Measurements from ENCODE around the gene LRRN3.

DNA sequence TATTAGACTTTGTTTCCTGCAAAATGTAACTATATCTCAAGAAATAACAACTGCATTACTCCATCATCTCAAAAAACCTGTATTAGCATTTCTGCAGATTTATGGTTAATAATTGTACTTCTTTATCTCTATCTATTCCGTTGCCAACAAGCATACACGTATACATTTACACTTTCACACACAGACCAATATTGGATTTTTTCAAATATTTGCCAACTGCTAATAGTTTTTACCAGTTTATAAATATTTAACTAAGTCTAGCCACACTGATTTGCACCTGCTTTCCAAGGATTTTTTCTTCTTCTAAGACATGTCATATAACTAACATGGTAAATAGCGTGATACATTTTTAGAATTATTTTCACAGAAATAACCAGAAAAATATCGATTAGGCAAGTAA lies 12.2 kb downstream of the LRRN3 start:
- TF ChIP-seq POLR2A (IDR thresholded peaks at IDR 0.05) = no peak
- TF ChIP-seq, protein P1, sequence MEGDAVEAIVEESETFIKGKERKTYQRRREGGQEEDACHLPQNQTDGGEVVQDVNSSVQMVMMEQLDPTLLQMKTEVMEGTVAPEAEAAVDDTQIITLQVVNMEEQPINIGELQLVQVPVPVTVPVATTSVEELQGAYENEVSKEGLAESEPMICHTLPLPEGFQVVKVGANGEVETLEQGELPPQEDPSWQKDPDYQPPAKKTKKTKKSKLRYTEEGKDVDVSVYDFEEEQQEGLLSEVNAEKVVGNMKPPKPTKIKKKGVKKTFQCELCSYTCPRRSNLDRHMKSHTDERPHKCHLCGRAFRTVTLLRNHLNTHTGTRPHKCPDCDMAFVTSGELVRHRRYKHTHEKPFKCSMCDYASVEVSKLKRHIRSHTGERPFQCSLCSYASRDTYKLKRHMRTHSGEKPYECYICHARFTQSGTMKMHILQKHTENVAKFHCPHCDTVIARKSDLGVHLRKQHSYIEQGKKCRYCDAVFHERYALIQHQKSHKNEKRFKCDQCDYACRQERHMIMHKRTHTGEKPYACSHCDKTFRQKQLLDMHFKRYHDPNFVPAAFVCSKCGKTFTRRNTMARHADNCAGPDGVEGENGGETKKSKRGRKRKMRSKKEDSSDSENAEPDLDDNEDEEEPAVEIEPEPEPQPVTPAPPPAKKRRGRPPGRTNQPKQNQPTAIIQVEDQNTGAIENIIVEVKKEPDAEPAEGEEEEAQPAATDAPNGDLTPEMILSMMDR (IDR thresholded peaks at IDR 0.05) = no peak

All from right lobe of liver (tissue), 4 donors.